SK-N-SH (cell line): ENCODE measurements around the gene UBXN6. TPM values are rescaled to one million over a fixed set of nuclear protein-coding genes. Genes with fewer than 3 reads are reported as not detected.

Source experiments
- CTCF ChIA-PET: fragments of 300-600, 350-600 bp; formaldehyde crosslinking; extraction: SDS; loops from one replicate; lab custom pipeline; 2021; lab: Yijun Ruan, JAX
- POLR2A ChIA-PET: fragments of 350-600 bp; sonication (Branson Sonifier 250); formaldehyde crosslinking; extraction: SDS; loops from one replicate; lab custom pipeline; 2020; ENCODE audit warnings: antibody characterized with exemption, inconsistent platforms; lab: Yijun Ruan, JAX
- DNase-seq: peaks from one replicate; pipeline ENCODE4 v3.0.0; 2012
- H2AFZ ChIP-seq: fragments of 200-600 bp; sonication (generic); 2 replicates; pipeline ENCODE4 v1.8.1; 2016; ENCODE audit warnings: antibody characterized with exemption, mild to moderate bottlenecking, low read depth
- H3F3A ChIP-seq: fragments of 200-600 bp; sonication (generic); replicated peaks from 2 replicates; pipeline ENCODE3; 2016; ENCODE audit warnings: antibody characterized with exemption, mild to moderate bottlenecking; ENCODE audit not compliant: insufficient read depth
- H3K27ac ChIP-seq, 2 experiments: fragments of 200-500 bp in 1 of 2; fragments of 200-600 bp in 1 of 2; sonication (Bioruptor generic) in 1 of 2; sonication (generic), shearing (Covaris generic) in 1 of 2; 2 replicates each; pipeline versions ENCODE4 v1.5.1 to v1.6.1; 2014 to 2016; ENCODE audit warnings: low read depth in 2 of 2, inconsistent platforms in 1 of 2, low read length in 1 of 2, mild to moderate bottlenecking in 1 of 2, mixed read lengths in 1 of 2
- H3K27me3 ChIP-seq: fragments of 200-600 bp; sonication (generic), shearing (Covaris generic); 2 replicates; pipeline ENCODE4 v1.6.1; 2016; ENCODE audit warnings: mixed run types; ENCODE audit not compliant: insufficient read depth
- H3K36me3 ChIP-seq, 2 experiments: fragments of 200-500 bp in 1 of 2; fragments of 200-600 bp in 1 of 2; sonication (Bioruptor generic) in 1 of 2; sonication (generic) in 1 of 2; replicated peaks in 1 of 2; 2 replicates each; pipeline versions ENCODE3 to v1.5.1; 2014 to 2016; ENCODE audit warnings: low read length in 1 of 2, mild to moderate bottlenecking in 1 of 2; ENCODE audit not compliant: insufficient read depth in 2 of 2, control insufficient read depth in 1 of 2
- H3K4me1 ChIP-seq, 2 experiments: fragments of 200-500 bp in 1 of 2; fragments of 200-600 bp in 1 of 2; sonication (Bioruptor generic) in 1 of 2; sonication (generic), shearing (Covaris generic) in 1 of 2; 2 replicates each; pipeline versions ENCODE4 v1.5.1 to v1.6.1; 2014 to 2016; ENCODE audit warnings: low read depth in 1 of 2, low read length in 1 of 2, mixed run types in 1 of 2; ENCODE audit not compliant: insufficient read depth in 2 of 2, control insufficient read depth in 1 of 2
- H3K4me2 ChIP-seq: fragments of 200-600 bp; sonication (generic), shearing (Covaris generic); 2 replicates; pipeline ENCODE4 v1.6.1; 2017; ENCODE audit warnings: mixed run types
- H3K4me3 ChIP-seq, 2 experiments: fragments of 200-500 bp in 1 of 2; fragments of 200-600 bp in 1 of 2; sonication (Bioruptor generic) in 1 of 2; sonication (generic), shearing (Covaris generic) in 1 of 2; 2 replicates each; pipeline versions ENCODE4 v1.5.1 to v1.8.1; 2014 to 2016; ENCODE audit warnings: low read depth in 2 of 2, inconsistent platforms in 1 of 2, low read length in 1 of 2, mild to moderate bottlenecking in 1 of 2, mixed read lengths in 1 of 2, moderate library complexity in 1 of 2
- H3K79me2 ChIP-seq: fragments of 200-600 bp; sonication (generic); 2 replicates; pipeline ENCODE4 v1.8.1; 2017; ENCODE audit warnings: mild to moderate bottlenecking; ENCODE audit not compliant: insufficient read depth
- H3K9ac ChIP-seq: fragments of 200-600 bp; sonication (generic); 2 replicates; pipeline ENCODE4 v1.6.1; 2017; ENCODE audit warnings: mixed run types
- H3K9me2 ChIP-seq: fragments of 200-600 bp; sonication (generic); 2 replicates; pipeline ENCODE4 v1.6.1; 2017; ENCODE audit warnings: mixed run types
- H3K9me3 ChIP-seq: fragments of 200-600 bp; sonication (generic); 2 replicates; pipeline ENCODE4 v1.6.1; 2017; ENCODE audit warnings: mixed run types, mild to moderate bottlenecking, moderate library complexity
- H4K20me1 ChIP-seq: fragments of 200-600 bp; sonication (generic); 2 replicates; pipeline ENCODE4 v1.6.1; 2017; ENCODE audit warnings: mild to moderate bottlenecking, mixed run types; ENCODE audit not compliant: insufficient read depth
- FOXM1 ChIP-seq: IDR thresholded peaks from 2 replicates; pipeline ENCODE4 v1.4.0; 2012; ENCODE audit warnings: low read depth, mild to moderate bottlenecking
- GABPA ChIP-seq: IDR thresholded peaks from 2 replicates; pipeline ENCODE4 v1.4.0; 2012; ENCODE audit warnings: low read depth, mild to moderate bottlenecking
- GATA2 ChIP-seq: sonication (generic); formaldehyde crosslinking; IDR thresholded peaks from 2 replicates; pipeline ENCODE4 v1.5.0; 2020; ENCODE audit warnings: mild to moderate bottlenecking, missing genetic modification reagents
- JUND ChIP-seq: IDR thresholded peaks from 2 replicates; pipeline ENCODE4 v1.4.0; 2012
- NFIC ChIP-seq: IDR thresholded peaks from 2 replicates; pipeline ENCODE4 v1.4.0; 2012; ENCODE audit warnings: borderline replicate concordance
- NRF1 ChIP-seq: IDR thresholded peaks from 2 replicates; pipeline ENCODE4 v1.6.1; 2012; ENCODE audit warnings: low read depth, mild to moderate bottlenecking, low read length
- RAD21 ChIP-seq: IDR thresholded peaks from 2 replicates; pipeline ENCODE4 v1.6.1; 2012; ENCODE audit warnings: mild to moderate bottlenecking, low read length
- RXRA ChIP-seq: IDR thresholded peaks from 2 replicates; pipeline ENCODE4 v1.4.0; 2012; ENCODE audit warnings: low read depth, mild to moderate bottlenecking, borderline replicate concordance
- SIN3A ChIP-seq: IDR thresholded peaks from 2 replicates; pipeline ENCODE4 v1.6.1; 2012; ENCODE audit warnings: low read depth, mild to moderate bottlenecking, low read length, moderate library complexity, borderline replicate concordance
- TEAD4 ChIP-seq: IDR thresholded peaks from 2 replicates; pipeline ENCODE4 v1.4.0; 2012; ENCODE audit warnings: mild to moderate bottlenecking, borderline replicate concordance; ENCODE audit not compliant: insufficient read depth
- YY1 ChIP-seq: IDR thresholded peaks from 2 replicates; pipeline ENCODE4 v1.4.0; 2012; ENCODE audit warnings: low read depth, mild to moderate bottlenecking
- WGBS: methylation state at CpG from one replicate; pipeline ENCODE4 v1.1.6; 2017; ENCODE audit warnings: low lambda C conversion rate; 5-methylcytosine and 5-hydroxymethylcytosine counted together
- polyA plus RNA-seq, 3 experiments: library from polyadenylated mRNA; depleted of rRNA; stranded (reverse); fragments of >200 nt; gene quantifications; 2 replicates each; pipeline ENCODE4 v1.2.3, GENCODE V29; 2012
- TF ChIP-seq, protein P1 (sequence below): IDR thresholded peaks from 2 replicates; pipeline ENCODE4 v1.4.0; 2012; ENCODE audit warnings: low read depth, borderline replicate concordance
- TF ChIP-seq, protein P2 (sequence below): fragments of 150-350 bp; IDR thresholded peaks from 2 replicates; pipeline ENCODE4 v1.6.1; 2017; ENCODE audit warnings: antibody characterized with exemption, low read length, low read depth, borderline replicate concordance
- TF ChIP-seq, protein P3 (sequence below): IDR thresholded peaks from 2 replicates; pipeline ENCODE4 v1.4.0; 2012; ENCODE audit warnings: low read depth
- TF ChIP-seq, protein P4 (sequence below): fragments of 200-600 bp; sonication (generic); IDR thresholded peaks from 2 replicates; pipeline ENCODE4 v1.6.1; 2017; ENCODE audit warnings: antibody characterized with exemption, mild to moderate bottlenecking, moderate library complexity

UBXN6 gene
- polyA plus RNA-seq, 1 of the 3 experiments (the other 2 are of a cell fraction) = 110 TPM

DNA sequence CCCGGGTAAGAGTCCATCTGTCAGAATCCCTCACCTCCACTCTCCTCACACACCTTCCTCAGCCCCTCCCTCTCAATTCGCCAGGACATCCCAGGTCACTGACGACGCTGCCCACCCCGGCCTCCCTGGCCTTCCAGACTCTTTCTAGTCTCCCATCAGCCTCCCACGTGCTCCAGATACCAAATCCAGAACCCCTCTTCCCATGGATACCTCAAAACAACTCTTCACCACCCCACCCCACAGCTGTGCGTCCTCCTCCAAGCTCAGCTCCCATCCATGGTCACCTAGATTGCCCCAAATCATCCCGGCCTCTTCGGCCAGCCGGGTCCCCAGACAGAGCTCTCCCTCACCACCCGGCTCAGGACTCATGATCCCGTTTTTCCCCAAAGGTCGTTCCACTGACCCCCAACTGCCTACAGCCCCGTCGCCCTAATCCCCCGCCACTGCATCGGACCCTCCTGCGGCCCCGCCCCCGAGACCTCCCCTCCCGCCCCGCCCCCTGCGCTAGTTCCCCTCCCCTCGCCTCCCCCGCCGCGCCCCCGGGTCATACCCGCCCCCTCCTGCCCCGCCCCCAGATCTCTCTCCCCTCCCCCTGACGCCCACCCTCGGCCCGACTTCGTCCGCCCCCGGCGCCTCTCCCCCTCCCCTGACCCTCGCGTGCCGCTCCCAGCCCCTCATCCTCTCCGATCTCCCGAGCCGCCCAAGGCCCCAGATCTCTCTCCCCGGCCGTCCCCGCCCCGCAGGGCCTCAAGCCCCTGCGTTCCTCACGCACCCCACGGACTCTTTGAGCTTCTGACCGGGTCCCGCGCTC, 546 bp downstream of the UBXN6 start (continued):
- TF ChIP-seq, protein P1, sequence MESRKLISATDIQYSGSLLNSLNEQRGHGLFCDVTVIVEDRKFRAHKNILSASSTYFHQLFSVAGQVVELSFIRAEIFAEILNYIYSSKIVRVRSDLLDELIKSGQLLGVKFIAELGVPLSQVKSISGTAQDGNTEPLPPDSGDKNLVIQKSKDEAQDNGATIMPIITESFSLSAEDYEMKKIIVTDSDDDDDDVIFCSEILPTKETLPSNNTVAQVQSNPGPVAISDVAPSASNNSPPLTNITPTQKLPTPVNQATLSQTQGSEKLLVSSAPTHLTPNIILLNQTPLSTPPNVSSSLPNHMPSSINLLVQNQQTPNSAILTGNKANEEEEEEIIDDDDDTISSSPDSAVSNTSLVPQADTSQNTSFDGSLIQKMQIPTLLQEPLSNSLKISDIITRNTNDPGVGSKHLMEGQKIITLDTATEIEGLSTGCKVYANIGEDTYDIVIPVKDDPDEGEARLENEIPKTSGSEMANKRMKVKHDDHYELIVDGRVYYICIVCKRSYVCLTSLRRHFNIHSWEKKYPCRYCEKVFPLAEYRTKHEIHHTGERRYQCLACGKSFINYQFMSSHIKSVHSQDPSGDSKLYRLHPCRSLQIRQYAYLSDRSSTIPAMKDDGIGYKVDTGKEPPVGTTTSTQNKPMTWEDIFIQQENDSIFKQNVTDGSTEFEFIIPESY = no peak
- TF ChIP-seq, all 33 proteins: peak for 0

DNA sequence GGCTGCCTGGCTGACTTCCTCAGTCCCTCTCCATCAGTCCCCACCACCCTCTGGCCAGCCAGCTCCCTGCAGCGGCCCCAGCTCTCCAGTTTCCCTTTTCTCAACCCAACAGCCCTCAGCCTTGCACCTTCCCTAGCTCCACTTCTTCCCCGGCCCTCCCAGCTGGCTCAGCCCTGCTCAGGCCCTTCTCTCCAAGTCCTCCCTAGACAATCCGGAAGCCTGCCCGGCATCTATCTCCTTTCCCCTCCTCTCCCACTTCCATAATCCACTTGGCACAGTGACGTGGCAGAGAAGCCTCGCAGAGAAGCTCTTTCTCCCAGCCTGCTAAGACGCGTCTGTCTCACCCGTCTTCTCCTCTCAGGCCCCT, 1.1 kb downstream of the UBXN6 start:
- peak overlapping the region; percentile 51 to 73; a peak in 3 of 4 replicates for H3K27ac ChIP-seq
- no peaks in the 10 kb centered on the region for H3K9me2 ChIP-seq
- H3K4me1 ChIP-seq = peaks cover 6 to 13% of the 10 kb centered on the region in 2 experiments; a peak in 2 of 4 replicates
- peaks cover 3% of the 10 kb centered on the region for H3F3A ChIP-seq
- peaks cover 13 to 22% of the 10 kb centered on the region in 2 experiments for H3K36me3 ChIP-seq
- 8% methylated on average over 9 of the region's 9 CpGs for WGBS
- peak overlapping the region; percentile 37; the same call in 1 of the 2 replicates for H2AFZ ChIP-seq
- POLR2A ChIA-PET = interaction anchor here (0.6 to 1.5 kb wide), 5 partner anchors 13 to 486 kb away, joined by 3 to 11 read pairs (median 6); partner anchors contain the start of genes DAPK3, EEF2 and HDGFL2
- H3K79me2 ChIP-seq = peaks cover 32% of the 10 kb centered on the region
- peaks cover 20% of the 10 kb centered on the region; the same call in 1 of the 2 replicates for H4K20me1 ChIP-seq
- H3K9ac ChIP-seq = peak overlapping the region; percentile 88
- H3K4me2 ChIP-seq = peak overlapping the region; percentile 100
- TF ChIP-seq GABPA (peak; percentile 33; the same call in 1 of the 2 replicates), RAD21 (no peak)
- TF ChIP-seq, all 33 proteins: peak for 1
- Histone ChIP-seq H3K4me3 (peak overlapping the region; percentile 58 to 87), H3K9me3 (no peaks in the 10 kb centered on the region), H3K27me3 (no peaks in the 10 kb centered on the region)
- CTCF ChIA-PET = interaction anchor here (0.6 to 1.1 kb wide), 5 partner anchors 24 to 56 kb away, joined by 3 to 4 read pairs (median 3); partner anchors contain the start of gene CHAF1A
- peak; percentile 55 for DNase-seq

DNA sequence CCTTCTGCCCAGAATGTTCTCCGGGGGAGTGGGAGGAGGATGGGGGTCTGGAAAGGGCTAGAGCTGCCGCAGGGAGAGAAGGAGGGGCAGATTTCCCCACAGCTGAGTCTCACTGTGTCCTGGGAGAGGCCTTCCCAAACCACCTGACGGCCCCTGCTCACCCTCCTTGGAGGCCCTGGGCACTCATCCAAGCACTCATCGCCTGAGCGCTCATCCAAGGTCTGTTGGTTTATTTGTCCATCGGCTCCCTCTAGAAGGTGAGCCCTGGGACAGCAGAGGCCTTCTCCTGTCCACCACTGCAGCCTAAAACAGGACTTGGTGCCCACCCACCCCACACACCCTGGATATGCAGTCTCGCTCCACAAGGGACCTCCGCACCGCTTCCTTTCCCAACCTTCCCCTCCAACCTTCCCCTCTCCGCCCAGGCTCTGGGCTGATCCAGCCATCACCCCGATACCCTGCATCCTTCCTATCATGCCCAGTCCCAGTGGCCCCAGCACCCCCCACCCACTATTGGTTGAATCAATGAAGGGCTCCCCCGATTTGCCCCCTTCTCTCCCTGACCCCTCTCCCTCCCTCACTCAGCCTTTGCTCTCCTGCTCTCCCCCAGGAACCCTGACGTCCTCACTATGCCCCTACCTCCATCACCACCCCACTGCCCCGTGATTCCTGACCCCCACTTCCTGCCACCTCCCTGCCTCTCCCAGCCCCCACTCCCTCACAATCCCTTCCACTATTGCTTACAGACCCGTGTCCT, 1.7 kb downstream of the UBXN6 start:
- H3K9me2 ChIP-seq = no peaks in the 10 kb centered on the region
- H3K9me3 ChIP-seq = no peaks in the 10 kb centered on the region
- peak overlapping the region; percentile 51 to 73; a peak in 3 of 4 replicates for H3K27ac ChIP-seq
- H3K4me2 ChIP-seq = peak overlapping the region; percentile 100
- WGBS = 64% methylated on average over 13 of the region's 15 CpGs
- ChIA-PET CTCF (interaction anchor here (1.0 kb wide), 2 partner anchors 35 to 55 kb away, joined by 4 read pairs; no protein-coding TSS in a partner anchor), POLR2A (interaction anchor here (0.7 to 1.5 kb wide), 5 partner anchors 12 to 485 kb away, joined by 3 to 11 read pairs (median 6); partner anchors contain the start of genes DAPK3 and HDGFL2)
- H4K20me1 ChIP-seq = peaks cover 20% of the 10 kb centered on the region; the same call in 1 of the 2 replicates
- H3K4me1 ChIP-seq = peaks cover 6 to 13% of the 10 kb centered on the region in 2 experiments; a peak in 2 of 4 replicates
- H3K36me3 ChIP-seq = peaks cover 13 to 22% of the 10 kb centered on the region in 2 experiments
- peaks cover 32% of the 10 kb centered on the region for H3K79me2 ChIP-seq
- no peaks in the 10 kb centered on the region for H3K27me3 ChIP-seq
- H2AFZ ChIP-seq = no peak overlapping the region
- TF ChIP-seq FOXM1 = no peak
- no peak for TF ChIP-seq TEAD4
- no peak for TF ChIP-seq GATA2 (CRISPR knock-in tag)
- no peak for TF ChIP-seq NRF1
- TF ChIP-seq JUND = no peak
- no peak for TF ChIP-seq RXRA
- TF ChIP-seq, protein P2, sequence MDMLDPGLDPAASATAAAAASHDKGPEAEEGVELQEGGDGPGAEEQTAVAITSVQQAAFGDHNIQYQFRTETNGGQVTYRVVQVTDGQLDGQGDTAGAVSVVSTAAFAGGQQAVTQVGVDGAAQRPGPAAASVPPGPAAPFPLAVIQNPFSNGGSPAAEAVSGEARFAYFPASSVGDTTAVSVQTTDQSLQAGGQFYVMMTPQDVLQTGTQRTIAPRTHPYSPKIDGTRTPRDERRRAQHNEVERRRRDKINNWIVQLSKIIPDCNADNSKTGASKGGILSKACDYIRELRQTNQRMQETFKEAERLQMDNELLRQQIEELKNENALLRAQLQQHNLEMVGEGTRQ = no peak
- TF ChIP-seq NFIC = no peak
- TF ChIP-seq SIN3A = no peak
- TF ChIP-seq YY1 = no peak
- TF ChIP-seq, protein P3, sequence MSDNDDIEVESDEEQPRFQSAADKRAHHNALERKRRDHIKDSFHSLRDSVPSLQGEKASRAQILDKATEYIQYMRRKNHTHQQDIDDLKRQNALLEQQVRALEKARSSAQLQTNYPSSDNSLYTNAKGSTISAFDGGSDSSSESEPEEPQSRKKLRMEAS = no peak
- TF ChIP-seq, protein P4, sequence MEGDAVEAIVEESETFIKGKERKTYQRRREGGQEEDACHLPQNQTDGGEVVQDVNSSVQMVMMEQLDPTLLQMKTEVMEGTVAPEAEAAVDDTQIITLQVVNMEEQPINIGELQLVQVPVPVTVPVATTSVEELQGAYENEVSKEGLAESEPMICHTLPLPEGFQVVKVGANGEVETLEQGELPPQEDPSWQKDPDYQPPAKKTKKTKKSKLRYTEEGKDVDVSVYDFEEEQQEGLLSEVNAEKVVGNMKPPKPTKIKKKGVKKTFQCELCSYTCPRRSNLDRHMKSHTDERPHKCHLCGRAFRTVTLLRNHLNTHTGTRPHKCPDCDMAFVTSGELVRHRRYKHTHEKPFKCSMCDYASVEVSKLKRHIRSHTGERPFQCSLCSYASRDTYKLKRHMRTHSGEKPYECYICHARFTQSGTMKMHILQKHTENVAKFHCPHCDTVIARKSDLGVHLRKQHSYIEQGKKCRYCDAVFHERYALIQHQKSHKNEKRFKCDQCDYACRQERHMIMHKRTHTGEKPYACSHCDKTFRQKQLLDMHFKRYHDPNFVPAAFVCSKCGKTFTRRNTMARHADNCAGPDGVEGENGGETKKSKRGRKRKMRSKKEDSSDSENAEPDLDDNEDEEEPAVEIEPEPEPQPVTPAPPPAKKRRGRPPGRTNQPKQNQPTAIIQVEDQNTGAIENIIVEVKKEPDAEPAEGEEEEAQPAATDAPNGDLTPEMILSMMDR = no peak
- TF ChIP-seq, all 33 proteins: peak for 0
- Histone ChIP-seq H3K4me3 (peak overlapping the region; percentile 58 to 87), H3K9ac (peak overlapping the region; percentile 88), H3F3A (peaks cover 8% of the 10 kb centered on the region)
- peak; percentile 49 for DNase-seq
